Stimulated activated CD8-positive, alpha-beta memory T cell treated with anti-CD3 and anti-CD28 coated beads, Interleukin-15, amount 100 ng/mL, for 1 hour (primary cell): ENCODE measurements around the gene NLE1.

Source experiments
- DNase-seq: peaks from one replicate; pipeline ENCODE4 v3.0.0-alpha.2; 2020; ENCODE audit warnings: low read depth

Gene NLE1

DNA sequence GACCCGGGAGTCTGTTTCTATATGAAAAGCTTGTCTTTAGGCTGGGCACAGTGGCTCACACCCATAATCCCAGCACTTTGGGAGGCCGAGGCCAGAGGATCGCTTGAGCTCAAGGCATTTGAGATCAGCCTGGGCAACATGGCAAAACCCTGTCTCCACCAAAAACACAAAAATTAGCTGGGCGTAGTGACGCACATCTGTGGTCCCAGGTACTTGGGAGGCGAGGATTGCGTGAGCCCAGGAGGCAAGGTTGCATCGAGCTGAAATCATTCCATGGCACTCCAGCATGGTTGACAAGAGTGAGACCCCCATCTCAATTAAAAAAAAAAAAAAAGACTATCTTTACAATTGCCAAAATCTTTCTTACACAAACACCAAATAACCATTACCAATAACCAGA, 55.9 kb downstream of the NLE1 start:
- no peak for DNase-seq

- DNase-seq: no peak
Measured at GRCh38 chr17:35084987-35085386, 57.1 kb downstream of the NLE1 start.

DNA sequence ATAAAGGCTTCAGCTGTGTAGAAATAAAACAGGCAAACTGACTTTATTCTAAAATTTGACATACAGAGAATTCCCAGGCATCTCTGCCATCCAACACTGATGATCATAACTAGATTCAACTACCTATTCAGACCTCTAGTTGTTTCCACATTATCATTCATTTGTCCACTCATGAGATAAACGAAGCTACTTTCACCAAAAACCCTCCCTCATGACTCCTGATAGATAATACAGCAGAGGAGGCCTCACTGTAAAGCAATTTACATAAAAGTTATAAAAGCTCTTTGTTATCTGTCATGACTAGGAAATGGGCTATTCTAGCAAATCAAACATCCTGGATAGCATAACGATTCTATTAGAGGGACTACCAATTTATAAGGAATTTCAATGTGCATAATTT, 59.0 kb downstream of the NLE1 start:
- no peak for DNase-seq

GRCh38 chr17:35082073-35082657, 59.9 kb downstream of the NLE1 start:
- DNase-seq: no peak

DNA sequence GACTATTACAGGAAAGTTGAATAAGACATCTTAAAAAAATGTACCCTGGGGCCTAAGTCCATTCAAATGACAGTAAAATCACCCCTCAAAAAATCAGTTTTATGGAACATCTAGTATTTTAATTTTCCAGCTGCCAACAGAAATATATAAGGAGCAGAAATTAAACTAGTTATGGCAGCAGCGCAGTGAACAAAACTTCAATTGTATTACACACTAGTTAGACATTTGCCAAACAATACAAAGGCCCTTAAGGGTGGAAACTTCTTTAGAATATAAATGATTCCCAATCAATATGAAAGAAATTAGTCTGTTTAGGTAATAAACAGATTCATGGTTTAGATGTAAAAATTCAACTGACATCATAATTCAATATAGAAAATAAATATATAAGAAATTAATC, 60.5 kb downstream of the NLE1 start:
- no peak for DNase-seq

DNA sequence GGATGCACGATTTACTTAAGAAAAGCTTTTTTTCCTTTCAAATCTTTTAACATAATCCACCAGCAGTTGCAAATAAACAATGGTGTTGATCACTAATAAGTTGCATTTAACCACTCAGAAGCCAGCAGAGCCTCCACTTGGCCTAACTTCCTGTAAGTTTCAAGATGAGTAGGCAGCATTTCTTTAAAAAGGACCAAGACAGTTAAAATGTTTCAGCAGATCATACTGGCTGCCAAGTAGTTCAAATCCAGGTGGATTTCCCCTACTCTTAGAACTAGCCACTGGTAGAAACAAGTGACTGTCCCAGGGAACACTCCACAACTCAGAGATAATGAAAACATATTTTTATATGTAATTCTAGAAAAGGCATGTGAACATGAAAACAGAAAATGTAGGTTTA, 61.6 kb downstream of the NLE1 start:
- DNase-seq: no peak

- DNase-seq: no peak
Measured at GRCh38 chr17:35079547-35080423, 62.3 kb downstream of the NLE1 start.
